NCI-H748 treated with DMSO at 0.1 percent for 48 hours (cell line): Measurements from ENCODE around the gene QDPR.

Experiments
- DNase-seq: peaks from one replicate; lab custom pipeline; 2025; lab: John Stamatoyannopoulos, UW

QDPR gene

GRCh38 chr4:17528551-17529165 is 16.8 kb upstream of the QDPR start:
- no peak for DNase-seq

- DNase-seq: no peak
Measured at GRCh38 chr4:17526695-17527477, 15.0 kb upstream of the QDPR start.

- no peak for DNase-seq
Measured at GRCh38 chr4:17523662-17524061, 11.8 kb upstream of the QDPR start.

- DNase-seq: no peak
Measured at GRCh38 chr4:17521595-17521994, 9.7 kb upstream of the QDPR start.

DNA sequence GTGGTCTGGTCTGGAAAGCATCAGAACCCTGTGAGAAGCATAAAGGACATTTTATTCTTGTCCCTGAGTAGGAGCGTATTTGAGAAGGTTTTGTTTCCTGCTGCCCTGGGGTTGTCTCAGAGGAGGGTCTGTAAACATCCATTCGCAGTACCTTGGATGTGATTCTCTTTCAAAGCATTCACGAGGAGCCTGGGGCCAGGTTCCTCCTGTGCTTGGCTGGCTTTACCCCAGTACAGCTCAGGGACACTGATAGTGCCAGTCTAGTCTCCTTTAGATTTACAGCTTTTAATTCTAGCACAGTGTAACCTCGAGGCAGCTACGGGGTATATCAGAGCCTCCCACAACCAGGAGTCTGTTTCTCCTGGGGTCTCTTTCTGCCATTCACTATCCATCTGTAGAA is 5.8 kb upstream of the QDPR start:
- DNase-seq: no peak

GRCh38 chr4:17516980-17517379 is 5.1 kb upstream of the QDPR start:
- DNase-seq: no peak

DNA sequence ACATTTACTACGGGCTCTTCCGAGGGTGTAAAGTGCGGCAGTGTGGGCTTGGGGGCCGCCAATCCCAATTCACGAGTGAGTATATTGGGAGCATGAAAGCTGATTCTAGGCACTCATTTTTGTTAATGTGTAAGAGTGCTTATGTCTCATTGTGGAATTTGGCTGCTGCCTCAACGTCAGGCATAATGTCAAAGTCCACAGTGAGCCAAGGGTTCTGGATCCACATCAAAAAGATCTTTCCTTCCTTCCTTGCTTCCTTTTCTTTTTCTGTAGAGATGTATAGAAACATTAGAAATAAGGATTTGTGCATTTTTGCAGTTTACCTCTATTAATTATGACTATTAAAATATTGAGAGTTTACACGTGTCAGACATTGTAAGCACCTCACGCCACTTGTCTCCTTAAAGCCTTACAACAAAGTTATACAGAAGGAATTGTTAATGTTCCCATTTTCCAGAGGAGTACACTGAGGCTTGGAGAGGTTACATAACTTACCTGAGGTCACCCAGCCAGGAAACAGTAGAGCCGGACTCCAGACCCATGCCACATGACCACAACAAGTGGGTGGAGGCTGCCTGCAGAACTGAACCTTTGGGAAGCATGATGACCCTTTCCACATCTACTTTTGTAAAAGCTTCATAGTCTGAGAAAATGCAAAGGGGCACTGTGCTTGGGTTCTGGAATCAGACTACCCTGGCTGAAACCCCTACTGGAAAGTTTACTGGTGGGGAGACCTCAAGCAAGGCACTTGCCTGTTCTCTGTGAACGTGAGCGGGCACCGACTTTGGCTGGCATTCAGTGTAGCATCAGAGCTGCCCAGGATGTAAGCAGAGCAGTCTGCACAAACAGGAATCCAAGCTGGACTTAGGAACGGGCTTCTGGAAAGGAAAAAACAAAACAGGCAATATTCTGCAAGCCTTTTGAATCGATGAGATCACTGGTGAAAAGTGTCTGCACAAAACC is 3.8 kb upstream of the QDPR start:
- DNase-seq: no peak

GRCh38 chr4:17514865-17515264 is 3.0 kb upstream of the QDPR start, which contains the start of gene CLRN2:
TSS of gene CLRN2 (plus strand) at chr4:17515165. CDS start at chr4:17515267, 102 bp downstream.
- no peak for DNase-seq

DNA sequence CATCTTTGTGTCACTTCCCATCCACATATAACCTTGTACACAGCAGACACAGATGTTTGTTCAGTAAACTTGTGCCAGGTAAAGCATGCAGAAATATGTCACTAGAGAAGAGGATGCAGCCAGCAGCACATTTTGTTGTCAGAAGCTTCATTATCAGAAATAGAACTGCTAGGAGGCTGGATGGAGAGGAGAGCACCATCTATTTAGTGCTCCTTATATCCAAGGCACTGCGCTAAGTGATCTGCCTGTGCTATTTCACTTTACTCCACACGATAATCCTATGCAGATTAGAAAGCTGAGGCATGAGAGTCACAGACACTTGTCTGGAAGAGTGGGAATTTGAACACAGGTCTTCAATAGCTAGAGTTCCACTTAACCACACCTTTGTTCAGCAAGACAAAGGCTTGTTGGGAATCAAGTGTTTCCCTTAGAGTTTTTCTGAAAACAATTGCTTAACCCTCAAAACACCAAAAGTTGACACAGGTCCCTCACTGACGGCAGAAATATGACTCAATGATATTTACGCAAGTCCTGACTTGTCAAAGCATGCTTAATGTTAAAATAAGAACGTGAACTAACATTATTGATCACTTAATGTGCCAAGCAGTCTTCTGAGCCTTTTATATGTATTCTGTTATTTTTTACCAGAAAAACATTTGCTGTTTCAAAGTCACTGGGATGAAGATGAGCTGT is 1.2 kb upstream of the QDPR start:
- DNase-seq: no peak

DNA sequence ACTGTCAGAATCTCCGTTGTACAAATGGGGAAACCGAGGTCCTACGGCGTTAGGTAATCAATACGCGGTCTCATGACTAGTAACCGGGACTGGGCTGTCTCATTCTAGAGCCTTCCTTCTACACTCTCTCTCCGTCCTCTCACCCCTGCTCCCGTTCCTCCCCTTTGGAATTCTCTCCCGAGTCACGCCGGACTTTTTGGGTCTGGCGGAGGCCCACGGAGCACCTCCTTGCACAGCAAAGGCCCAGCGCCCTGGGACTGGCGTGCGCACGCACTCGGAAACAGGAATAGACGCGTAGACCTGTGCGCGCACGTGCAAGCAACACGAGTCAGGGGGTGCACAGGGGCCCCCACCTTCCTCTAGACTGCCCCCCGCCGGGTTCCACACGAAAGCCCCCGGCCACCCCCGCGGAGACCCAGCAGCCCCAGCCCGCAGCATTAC is 361 bp downstream of the QDPR start:
- DNase-seq: no peak

DNA sequence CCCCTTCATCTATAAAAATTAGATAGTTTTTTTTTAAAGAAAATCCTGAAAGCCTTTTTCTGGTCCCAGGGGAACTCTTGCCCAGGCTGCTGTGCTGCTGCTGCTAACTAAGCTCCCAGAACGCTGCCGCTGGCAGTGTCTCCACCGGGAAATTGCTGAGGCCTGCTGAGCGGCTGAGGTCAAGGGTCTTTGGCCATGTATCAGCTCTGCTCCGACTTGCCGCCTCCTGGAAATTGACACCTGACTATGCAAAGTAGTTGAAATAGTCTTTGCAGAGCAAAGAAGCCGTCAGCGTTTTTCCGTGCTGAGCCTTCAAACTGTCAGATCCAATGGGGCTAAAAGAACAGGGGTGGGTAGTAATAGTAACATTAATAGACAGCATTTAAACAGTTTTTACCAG is 839 bp downstream of the QDPR start:
- no peak for DNase-seq

- DNase-seq: no peak
Measured at GRCh38 chr4:17510582-17510981, 1.3 kb downstream of the QDPR start.

- DNase-seq: no peak
Measured at GRCh38 chr4:17504081-17504480, 7.8 kb downstream of the QDPR start.

DNA sequence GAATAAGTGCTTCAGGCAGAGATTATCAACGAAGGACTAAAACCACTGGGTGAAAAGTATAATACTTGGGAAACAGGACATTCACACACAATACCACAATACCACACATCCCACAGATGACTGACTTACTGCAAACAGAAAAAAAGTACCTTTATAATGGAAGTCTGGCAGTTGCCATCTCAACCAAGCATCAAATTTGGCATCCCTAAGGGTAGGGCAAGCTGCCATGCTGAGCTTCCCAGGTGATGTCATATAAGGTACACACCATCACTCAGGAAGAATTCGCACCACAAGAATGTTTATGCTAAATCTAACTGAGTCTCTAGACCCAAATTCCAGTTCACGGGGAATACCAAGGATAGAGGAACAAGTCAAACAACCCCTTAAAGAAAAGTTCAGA is 9.1 kb downstream of the QDPR start:
- no peak for DNase-seq

- DNase-seq: no peak
Measured at GRCh38 chr4:17500574-17500973, 11.3 kb downstream of the QDPR start.

- DNase-seq: no peak
Measured at GRCh38 chr4:17497890-17498523, 13.9 kb downstream of the QDPR start.

DNA sequence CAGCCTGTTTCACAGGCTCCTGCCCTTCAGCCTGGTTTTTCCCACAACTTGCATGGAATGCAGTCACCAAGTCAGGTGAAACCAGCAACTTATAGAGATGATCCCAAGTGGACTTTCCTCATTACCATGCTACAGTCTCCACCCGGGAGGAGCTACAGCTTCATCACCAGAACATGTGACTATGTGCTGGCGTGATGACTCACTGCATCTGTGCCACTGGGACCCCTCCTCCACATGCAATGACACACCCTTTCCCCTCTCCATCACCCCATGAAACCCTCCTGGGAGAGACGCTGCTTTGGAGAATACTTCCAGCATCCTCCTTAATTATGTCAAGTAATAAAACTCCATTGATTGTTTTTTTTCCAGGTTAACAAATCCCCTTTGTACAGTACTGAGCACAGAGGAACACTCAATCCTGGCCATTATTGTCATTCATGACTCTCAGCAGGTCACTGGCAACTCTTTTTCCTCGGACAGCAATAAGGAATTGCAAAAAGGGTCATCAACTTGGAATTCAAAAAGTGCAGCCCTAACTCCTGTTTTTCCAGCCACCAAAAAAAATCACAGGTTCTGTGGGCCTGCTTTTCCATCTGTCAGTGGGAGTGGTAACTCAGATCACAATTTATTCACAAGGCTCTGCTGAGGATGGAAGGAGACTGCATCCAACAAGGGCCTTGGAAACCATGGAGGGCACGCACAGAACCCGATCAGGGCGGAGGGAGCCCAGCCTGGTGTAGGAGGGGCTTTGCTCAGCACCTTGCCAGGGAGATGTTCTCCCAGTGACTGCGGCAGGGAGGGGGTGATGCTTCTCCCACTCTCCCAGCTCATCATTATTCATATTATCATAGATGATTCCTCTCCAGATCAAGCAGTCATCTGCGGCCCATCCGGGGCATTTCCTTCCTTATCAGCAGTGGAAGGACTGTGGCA is 17.4 kb downstream of the QDPR start:
- DNase-seq: no peak

- no peak for DNase-seq
Measured at GRCh38 chr4:17493619-17494018, 18.3 kb downstream of the QDPR start.

DNA sequence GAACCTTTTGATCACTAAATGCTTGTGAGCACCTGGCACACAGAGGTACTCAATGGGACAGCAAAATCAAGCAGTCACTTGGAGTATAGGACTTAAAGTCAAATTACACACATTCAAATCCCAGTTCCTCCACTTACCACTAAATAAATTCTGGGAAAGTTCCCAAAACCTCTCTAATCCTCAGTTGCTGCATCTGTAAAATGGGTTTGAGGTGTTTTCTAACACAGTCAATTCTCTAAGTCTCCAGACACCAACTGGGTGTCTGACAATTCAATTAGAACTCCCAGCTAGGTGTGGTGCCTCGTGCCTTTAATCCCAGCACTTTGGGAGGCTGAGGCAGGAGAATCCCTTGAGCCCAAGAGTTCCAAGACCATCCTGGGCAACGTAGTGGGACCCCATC is 19.0 kb downstream of the QDPR start:
- no peak for DNase-seq

DNA sequence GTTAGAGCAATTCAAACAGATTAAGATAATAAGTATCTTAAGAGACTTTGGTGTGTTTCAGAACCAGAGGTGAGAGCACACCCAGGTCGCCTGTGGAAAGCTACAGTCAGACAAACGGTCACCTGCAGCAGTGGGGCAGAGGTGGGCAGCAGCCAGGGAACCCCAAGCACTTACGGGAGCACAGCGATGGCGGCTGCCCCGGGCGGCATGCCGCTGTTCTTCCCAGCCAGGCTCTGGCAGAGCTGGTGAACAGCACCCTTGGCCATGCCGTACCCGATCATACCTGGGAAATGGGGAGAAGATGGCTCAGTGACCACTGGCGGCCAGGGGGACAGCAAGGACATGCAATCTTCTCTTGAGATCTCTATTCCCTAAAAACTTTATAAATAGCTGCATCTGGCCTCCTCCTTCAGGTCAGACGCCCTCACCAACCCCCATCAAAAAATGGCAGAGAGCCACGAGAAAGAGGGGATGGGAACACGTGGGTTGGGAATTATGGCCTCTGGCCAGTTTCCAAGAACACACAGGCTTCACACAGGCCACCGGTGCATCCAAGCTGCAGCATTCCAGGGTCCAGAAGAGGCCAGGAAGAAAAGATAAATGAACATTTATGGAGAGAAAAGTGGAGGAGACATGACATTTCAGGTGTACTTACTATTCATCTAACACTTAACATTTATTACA is 19.7 kb downstream of the QDPR start:
- DNase-seq: no peak
